GM12801 (cell line): ENCODE results near the gene MPHOSPH9.

Source experiments
- TF ChIP-seq, protein P1 (sequence below): IDR thresholded peaks from one replicate; pipeline ENCODE4 v1.5.1; 2011; ENCODE audit warnings: control low read depth; ENCODE audit not compliant: insufficient read length; ENCODE audit errors: extremely low read depth

The MPHOSPH9 gene

DNA sequence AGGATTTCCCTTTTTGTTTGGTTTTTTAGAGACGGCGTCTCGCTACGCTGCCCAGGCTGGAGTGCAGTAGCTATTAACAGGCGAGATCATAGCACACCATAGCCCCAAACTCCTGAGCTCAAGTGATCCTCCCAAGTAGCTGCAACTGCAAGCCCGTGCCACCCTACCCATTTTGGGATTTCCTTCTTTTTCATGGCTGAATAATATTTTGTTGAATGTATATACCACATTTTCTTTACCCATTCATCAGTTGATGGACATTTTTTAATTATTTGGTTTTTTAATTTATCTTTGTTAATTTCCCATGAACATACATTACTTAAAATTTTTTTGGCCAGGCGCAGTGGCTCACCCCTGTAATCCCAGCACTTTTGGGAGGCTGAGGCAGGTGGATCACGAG, 97.3 kb downstream of the MPHOSPH9 start:
- TF ChIP-seq, protein P1, sequence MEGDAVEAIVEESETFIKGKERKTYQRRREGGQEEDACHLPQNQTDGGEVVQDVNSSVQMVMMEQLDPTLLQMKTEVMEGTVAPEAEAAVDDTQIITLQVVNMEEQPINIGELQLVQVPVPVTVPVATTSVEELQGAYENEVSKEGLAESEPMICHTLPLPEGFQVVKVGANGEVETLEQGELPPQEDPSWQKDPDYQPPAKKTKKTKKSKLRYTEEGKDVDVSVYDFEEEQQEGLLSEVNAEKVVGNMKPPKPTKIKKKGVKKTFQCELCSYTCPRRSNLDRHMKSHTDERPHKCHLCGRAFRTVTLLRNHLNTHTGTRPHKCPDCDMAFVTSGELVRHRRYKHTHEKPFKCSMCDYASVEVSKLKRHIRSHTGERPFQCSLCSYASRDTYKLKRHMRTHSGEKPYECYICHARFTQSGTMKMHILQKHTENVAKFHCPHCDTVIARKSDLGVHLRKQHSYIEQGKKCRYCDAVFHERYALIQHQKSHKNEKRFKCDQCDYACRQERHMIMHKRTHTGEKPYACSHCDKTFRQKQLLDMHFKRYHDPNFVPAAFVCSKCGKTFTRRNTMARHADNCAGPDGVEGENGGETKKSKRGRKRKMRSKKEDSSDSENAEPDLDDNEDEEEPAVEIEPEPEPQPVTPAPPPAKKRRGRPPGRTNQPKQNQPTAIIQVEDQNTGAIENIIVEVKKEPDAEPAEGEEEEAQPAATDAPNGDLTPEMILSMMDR, result no peak

DNA sequence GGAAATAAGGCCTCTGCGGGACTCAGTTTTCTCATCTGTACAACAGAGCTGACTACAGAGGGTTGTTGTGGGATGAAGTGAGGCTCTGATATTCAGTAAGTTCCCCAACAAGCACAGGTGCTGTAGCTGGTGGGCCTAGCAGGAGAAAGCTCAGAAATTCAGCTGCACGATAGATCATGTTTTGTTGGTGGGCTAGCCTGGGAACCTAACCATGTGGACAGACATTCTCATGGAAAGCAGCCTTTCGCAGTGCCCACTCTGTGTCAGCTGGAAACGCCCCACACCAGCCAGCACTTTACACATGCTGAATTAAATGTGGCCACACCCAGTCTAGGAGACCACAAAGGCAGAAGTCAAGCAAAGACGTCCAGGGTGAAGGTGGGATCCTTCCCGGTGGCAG, 98.1 kb downstream of the MPHOSPH9 start:
- TF ChIP-seq, protein P1, result no peak

DNA sequence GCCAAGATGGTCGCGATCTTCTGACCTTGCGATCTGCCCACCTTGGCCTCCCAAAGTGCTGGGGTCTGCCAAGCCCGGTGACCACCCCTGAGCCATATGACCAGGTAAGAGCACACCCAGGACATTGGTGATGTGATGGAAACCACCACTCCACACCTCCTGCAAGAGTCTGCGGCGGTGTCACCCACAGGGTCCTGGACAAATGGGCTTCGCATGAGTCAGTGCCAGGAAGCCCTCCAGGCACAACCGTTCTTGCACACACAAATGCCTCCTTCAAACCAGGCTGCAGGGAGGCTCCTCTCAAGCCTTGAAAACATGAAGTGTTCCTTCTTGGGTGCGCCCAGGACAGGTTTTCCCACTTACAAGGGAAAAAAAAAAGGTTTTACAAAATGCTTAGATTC, 98.7 kb downstream of the MPHOSPH9 start:
- TF ChIP-seq, protein P1, result no peak

DNA sequence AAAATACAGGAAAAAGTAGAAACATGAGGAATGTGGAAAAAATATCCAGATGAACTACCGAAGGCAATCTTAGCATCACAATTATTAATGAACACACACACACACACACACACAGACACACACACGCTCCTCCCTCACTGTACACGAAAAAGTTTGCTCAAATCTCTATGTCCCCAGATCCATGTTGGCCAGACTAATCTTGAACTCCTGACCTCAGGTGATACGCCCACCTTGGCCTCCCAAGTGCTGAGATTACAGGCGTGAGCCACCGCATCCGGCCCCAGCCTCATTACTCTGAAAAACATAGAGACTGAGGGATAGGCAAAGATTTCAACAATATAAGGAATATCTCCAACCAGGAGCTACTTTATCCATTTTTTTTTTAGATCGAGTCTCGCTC, 99.2 kb downstream of the MPHOSPH9 start:
- TF ChIP-seq, protein P1, result no peak

DNA sequence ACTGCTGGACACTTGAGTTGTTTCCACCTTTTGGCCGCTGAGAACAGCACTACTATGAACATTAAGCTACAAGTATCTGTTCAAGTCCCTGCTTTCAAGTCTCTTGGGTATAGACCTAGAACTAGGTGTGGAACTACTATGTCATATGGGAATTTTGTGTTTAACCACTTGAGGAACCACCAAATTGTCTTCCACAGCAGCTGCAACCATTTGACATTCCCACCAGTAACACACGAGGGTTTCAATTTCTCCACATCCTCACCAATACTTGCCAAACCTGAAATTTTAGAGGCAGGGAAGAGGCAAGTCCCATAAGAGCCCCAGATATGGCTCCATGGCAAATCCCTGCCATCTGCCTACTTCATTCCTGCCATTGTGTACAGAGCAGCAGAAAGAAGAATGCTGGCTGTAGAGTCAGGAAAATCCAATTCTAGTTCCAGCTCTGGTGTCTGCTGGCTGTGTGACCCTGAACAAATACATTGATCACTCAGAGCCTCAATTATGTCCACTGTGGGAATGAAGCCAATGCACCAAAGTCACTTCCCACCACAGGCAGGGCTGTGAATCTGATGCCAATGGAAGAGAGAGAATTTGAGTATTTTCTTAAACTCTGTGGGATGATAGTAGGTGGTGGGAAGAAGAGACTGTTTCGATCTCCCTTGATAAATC, 99.9 kb downstream of the MPHOSPH9 start:
- TF ChIP-seq, protein P1, result no peak

DNA sequence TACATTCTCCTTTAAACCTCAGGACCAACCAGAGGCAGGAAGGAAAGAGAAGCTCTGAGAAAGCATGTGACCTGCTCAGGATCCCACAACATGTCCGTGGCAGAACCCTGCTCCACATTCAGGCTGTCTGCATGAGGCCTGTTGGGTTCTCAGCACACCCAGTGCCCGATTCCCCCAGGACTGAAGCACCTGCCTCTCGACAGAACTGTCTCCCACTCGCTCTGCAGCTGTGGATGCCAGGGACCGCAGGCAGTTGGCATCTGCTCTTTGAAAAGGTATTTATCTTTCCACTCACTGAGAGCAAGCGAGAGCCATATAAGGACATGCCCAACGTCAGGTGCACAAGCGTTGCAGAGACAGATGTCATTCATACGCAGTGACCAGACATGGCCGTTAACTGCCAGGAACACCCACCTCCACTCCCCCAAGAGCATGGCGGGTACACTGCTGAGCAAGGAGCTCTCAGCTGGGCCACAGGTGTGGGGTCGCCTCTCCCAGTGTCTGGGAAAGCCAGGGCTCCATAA, 101.0 kb downstream of the MPHOSPH9 start:
- TF ChIP-seq, protein P1, result no peak

DNA sequence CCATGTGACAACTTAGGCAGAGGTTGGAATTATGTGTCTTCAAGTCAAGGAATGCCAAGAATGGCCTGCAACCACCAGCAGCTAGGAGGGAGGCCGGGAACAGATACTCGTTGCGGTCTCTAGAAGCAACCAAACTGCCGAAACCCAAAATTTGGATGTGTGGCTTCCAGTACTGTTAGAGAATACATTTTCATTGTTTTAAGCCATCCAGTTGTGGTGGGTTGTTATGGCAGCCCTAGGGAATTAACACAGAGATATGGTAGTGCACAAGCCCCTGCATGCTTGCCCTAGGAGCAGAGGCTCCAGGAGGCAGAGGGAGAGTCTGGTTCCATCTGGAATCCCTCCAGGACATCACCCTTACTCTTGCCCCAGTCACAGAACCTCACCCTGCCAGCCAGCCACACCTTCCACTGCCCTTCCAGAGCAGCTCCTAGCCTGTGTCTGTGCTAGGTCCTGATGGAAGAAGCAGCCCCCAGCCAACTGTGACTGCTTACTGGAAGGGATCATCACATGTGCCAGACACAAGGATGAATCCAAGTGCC, 101.6 kb downstream of the MPHOSPH9 start:
- TF ChIP-seq, protein P1, result no peak
